ENCODE measurements around the gene TGFBR2. TPM values are rescaled to one million over a fixed set of nuclear protein-coding genes. Genes with fewer than 3 reads are reported as not detected.

The TGFBR2 gene
- total and polyA plus RNA-seq, 2 experiments from 2014 or later = 4.7 to 13.0 TPM

DNA sequence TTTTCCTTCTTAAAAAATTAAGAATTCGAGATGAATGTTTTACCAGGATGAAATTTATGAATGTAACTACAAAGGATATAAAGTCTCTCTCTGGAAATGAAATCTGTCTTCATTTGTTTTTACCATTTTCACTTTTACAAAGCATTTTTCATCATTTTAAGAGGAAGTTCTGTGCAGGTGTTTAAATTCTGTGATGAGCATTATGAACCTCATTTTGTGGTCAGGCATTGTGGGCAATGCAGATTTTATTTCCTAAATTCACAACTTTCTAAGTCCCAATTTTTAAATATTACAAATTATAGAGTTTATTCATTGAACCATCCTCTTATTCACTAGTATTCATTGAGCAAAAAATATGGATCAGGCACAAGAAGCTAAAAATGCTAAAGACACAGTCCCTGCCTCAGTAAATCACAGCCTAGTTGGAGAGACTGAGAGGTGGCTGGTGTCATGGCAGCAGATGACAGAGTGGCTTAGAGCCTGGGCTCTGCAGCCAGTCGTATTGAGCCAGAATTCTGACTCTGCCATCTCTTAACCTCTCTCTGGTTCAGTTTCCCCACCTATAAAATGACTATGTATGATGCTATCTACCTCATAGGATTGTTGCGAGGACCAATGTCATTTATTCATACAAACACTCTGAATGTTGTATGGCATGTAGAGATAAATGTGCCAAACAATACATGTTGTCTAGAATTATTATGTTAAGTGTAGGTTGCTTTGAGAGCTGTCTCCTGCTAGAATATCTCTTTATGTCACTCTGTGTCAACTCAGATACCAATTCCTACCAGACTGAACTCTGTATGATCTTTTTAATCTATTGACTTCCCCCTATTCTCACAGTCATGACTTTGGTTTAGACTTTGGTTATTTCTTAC, 7.5 kb upstream of the TGFBR2 start (continued):
- TF ChIP-seq CREB1 (CRISPR knock-in tag; IDR thresholded peaks at IDR 0.05; ENCODE audit: low read depth) (no peak), NANOG (IDR thresholded peaks at IDR 0.05; ENCODE audit: borderline replicate concordance) (no peak), ZNF331 (CRISPR knock-in tag; IDR thresholded peaks at IDR 0.05; ENCODE audit: low read depth) (no peak)
- TF ChIP-seq, protein P1, sequence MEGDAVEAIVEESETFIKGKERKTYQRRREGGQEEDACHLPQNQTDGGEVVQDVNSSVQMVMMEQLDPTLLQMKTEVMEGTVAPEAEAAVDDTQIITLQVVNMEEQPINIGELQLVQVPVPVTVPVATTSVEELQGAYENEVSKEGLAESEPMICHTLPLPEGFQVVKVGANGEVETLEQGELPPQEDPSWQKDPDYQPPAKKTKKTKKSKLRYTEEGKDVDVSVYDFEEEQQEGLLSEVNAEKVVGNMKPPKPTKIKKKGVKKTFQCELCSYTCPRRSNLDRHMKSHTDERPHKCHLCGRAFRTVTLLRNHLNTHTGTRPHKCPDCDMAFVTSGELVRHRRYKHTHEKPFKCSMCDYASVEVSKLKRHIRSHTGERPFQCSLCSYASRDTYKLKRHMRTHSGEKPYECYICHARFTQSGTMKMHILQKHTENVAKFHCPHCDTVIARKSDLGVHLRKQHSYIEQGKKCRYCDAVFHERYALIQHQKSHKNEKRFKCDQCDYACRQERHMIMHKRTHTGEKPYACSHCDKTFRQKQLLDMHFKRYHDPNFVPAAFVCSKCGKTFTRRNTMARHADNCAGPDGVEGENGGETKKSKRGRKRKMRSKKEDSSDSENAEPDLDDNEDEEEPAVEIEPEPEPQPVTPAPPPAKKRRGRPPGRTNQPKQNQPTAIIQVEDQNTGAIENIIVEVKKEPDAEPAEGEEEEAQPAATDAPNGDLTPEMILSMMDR (conservative IDR thresholded peaks at IDR 0.05; ENCODE audit: low read depth in 2 of 2) = no peak

DNA sequence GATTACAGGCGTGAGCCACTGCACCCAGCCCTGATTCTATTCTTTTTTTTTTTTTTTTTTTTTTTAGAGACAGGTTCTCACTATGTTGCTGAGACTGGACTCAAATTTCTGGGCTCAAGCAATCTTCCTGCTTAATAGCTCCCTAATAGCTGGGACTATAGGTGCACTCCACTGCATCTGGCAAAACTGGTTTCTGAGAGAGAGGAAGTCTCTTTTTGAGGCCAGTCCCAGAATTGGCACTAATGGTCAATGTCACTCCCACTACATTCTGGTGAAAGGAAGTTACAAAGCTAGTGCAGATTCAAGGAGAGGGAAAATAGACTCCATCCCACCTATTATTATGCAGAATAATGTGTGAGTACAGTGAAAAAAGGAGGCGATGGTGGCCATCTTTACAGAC, 5.8 kb upstream of the TGFBR2 start:
- H3K9me3 Mint-ChIP-seq = no peaks in the 10 kb centered on the region
- no peak overlapping the region for H3K4me2 ChIP-seq
- H3K9me2 ChIP-seq (ENCODE audit: insufficient read depth) = 0 out of 2 replicates have a peak, but pooled peaks cover 6% of the 10 kb centered on the region
- ATAC-seq (no peak), DNase-seq (ENCODE audit: low spot score) (no peak)
- no peak overlapping the region for H3K4me3 ChIP-seq
- H3K79me2 ChIP-seq (replicated peaks; ENCODE audit: insufficient read depth) = no peaks in the 10 kb centered on the region
- H3F3A ChIP-seq (replicated peaks; ENCODE audit: low read depth) = no peaks in the 10 kb centered on the region
- H2AFZ ChIP-seq = peak overlapping the region; percentile 15; the same call in 1 of the 2 replicates
- H4K20me1 ChIP-seq (replicated peaks; ENCODE audit: insufficient read depth) = no peaks in the 10 kb centered on the region
- H3K27me3 ChIP-seq (ENCODE audit: insufficient read depth) = no peaks in the 10 kb centered on the region; the same call in 1 of the 2 replicates
- H3K27ac ChIP-seq (ENCODE audit: low read depth) = no peak overlapping the region
- no peaks in the 10 kb centered on the region for H3K36me3 ChIP-seq (ENCODE audit: insufficient read depth)
- H3K36me3 Mint-ChIP-seq (ENCODE audit: low read depth) = no peaks in the 10 kb centered on the region
- H3K27me3 Mint-ChIP-seq (ENCODE audit: insufficient read depth, low read depth, poor library complexity) = peaks cover 8% of the 10 kb centered on the region
- peaks cover 11% of the 10 kb centered on the region for H3K4me1 Mint-ChIP-seq
- H3K4me1 ChIP-seq (ENCODE audit: insufficient read depth) = peaks cover 11% of the 10 kb centered on the region; the same call in 1 of the 2 replicates
- no peak for TF ChIP-seq STAT1 (IDR thresholded peaks at IDR 0.05; ENCODE audit: unreplicated experiment)
- TF ChIP-seq, protein P2, sequence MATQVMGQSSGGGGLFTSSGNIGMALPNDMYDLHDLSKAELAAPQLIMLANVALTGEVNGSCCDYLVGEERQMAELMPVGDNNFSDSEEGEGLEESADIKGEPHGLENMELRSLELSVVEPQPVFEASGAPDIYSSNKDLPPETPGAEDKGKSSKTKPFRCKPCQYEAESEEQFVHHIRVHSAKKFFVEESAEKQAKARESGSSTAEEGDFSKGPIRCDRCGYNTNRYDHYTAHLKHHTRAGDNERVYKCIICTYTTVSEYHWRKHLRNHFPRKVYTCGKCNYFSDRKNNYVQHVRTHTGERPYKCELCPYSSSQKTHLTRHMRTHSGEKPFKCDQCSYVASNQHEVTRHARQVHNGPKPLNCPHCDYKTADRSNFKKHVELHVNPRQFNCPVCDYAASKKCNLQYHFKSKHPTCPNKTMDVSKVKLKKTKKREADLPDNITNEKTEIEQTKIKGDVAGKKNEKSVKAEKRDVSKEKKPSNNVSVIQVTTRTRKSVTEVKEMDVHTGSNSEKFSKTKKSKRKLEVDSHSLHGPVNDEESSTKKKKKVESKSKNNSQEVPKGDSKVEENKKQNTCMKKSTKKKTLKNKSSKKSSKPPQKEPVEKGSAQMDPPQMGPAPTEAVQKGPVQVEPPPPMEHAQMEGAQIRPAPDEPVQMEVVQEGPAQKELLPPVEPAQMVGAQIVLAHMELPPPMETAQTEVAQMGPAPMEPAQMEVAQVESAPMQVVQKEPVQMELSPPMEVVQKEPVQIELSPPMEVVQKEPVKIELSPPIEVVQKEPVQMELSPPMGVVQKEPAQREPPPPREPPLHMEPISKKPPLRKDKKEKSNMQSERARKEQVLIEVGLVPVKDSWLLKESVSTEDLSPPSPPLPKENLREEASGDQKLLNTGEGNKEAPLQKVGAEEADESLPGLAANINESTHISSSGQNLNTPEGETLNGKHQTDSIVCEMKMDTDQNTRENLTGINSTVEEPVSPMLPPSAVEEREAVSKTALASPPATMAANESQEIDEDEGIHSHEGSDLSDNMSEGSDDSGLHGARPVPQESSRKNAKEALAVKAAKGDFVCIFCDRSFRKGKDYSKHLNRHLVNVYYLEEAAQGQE (IDR thresholded peaks at IDR 0.05; ENCODE audit: unreplicated experiment) = no peak
- TF ChIP-seq, protein P3, sequence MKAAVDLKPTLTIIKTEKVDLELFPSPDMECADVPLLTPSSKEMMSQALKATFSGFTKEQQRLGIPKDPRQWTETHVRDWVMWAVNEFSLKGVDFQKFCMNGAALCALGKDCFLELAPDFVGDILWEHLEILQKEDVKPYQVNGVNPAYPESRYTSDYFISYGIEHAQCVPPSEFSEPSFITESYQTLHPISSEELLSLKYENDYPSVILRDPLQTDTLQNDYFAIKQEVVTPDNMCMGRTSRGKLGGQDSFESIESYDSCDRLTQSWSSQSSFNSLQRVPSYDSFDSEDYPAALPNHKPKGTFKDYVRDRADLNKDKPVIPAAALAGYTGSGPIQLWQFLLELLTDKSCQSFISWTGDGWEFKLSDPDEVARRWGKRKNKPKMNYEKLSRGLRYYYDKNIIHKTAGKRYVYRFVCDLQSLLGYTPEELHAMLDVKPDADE (IDR thresholded peaks at IDR 0.05) = no peak
- TF ChIP-seq, protein P1 (conservative IDR thresholded peaks at IDR 0.05; ENCODE audit: low read depth in 2 of 2) = no peak
- H3K27ac Mint-ChIP-seq = no peak overlapping the region
- H3K4me3 Mint-ChIP-seq = no peak overlapping the region

Data from GM23338 (cell line).